CD4-positive, alpha-beta T cell treated with Interleukin-15 for 1 hour (primary cell): Measurements from ENCODE around the gene AQP9.
A peak's percentile ranks its signal among the peaks of the same experiment; 100 is the strongest.
"Not testable (repeated sequence)": the region's sequence is repeated elsewhere in the genome, so short reads cannot be mapped to it uniquely, and the experiment has no call there.

Source experiments
- DNase-seq: peaks from one replicate; pipeline ENCODE4 v3.0.0-alpha.2; 2020

Gene AQP9

DNA sequence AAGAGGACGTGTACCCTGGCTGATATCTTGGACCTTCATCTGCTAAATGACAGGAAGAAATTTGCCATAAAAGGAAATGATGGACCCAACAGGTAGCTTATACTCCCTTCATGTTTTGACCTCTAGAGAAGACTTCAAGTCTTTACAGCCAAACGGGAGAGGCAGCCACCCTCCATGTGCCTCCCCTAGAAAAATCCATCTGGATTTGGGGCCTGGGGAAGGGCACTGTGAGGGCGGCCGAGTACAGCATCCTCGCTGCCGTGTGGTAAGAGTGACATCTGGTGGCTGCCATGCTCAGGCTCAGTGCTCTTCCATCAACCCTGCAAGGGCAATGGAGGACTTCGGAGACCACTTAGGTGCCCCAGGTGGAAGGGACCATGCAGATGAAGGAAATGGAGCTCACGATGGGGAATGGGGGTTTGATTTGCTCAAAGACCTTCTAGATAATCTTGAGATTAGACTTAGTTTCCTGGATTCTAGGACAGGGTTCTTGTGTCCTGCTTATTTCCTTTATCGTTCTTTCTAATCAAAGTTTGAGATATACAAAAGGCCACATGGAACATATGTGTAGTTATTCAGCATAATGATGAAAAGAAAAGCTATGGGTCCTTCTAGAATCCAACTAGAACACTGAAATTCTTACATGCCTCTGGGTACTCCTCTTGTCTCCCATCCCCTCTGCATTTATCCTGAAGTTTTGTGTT lies 44.4 kb downstream of the AQP9 start:
- no peak for DNase-seq

DNA sequence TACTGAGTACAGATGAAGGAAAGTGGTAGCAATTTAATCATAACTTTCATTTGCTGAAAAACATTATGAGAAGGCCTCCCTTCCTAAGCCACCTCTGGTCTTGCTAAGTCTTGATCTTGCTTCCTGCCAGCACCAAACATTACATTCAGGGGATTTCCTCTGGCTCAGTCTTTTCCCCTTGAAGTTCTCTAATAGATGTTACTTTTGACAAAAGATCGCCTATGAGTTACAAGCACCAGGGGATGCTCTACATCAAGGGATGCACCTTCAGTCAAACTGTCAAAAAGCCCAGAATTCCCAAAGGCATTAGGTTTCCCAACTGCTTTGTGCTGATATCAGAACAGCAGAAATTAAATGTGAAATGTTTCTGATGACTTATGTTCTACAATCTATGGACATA lies 47.3 kb downstream of the AQP9 start:
- DNase-seq, result no peak

DNA sequence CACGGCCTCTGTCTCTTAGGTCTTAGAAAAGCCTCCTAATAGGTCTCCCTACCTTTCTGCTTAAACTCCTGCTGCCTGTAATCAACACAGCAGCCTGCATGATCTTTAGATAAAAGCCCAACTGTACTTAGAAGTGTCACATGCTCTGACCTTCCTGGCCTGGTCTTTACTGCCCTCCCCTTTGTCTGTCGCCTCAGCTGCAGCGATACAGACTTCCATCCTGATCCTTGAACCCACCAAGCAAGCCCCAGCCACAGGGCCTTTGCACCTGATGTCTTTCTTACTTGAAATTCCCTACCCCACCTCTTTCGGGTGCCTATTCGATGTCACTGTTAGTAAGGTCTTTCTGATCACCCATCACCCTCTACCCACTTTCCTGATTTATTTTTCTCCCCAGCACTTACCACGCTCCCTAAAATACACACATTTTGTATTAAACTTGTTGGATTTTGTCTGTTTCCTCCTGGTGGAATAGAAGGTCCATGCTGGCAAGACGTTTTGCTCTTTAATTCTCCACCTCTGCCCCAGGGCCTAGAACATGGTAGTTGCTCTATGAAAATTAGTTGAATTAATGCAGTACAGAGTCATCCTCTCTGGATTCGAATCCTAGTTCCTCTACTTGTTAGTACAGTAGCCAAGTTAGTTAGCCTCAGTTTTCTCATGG lies 51.1 kb downstream of the AQP9 start:
- DNase-seq, result no peak

GRCh38 chr15:58190419-58190818 lies 52.2 kb downstream of the AQP9 start:
- no peak for DNase-seq

GRCh38 chr15:58193636-58194035 lies 55.5 kb downstream of the AQP9 start:
- not testable (repeated sequence) for DNase-seq

- no peak for DNase-seq
Observed at GRCh38 chr15:58200739-58201138, 62.6 kb downstream of the AQP9 start.

- no peak for DNase-seq
Observed at GRCh38 chr15:58201516-58201915, 63.3 kb downstream of the AQP9 start.

- DNase-seq, result no peak
Observed at GRCh38 chr15:58203537-58203936, 65.4 kb downstream of the AQP9 start.

GRCh38 chr15:58206151-58206550 lies 68.0 kb downstream of the AQP9 start:
- no peak for DNase-seq

DNA sequence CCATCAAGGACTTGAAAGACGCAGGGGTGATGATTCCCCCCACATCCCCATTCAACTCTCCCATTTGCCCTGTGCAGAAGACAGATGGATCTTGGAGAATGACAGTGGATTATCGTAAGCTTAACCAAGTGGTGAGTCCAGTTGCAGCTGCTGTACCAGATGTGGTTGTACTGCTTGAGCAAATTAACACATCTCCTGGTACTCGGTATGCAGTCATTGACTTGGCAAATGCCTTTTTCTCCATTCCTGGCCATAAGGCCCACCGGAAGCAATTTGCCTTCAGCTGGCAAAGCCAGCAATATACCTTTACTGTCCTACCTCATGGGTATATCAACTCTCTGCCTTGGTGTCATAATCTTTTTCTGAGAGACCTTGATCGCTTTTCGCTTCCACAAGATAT lies 70.0 kb downstream of the AQP9 start:
- not testable (repeated sequence) for DNase-seq

- peak; percentile 63 for DNase-seq
Observed at GRCh38 chr15:58209007-58209481, 70.9 kb downstream of the AQP9 start.

DNA sequence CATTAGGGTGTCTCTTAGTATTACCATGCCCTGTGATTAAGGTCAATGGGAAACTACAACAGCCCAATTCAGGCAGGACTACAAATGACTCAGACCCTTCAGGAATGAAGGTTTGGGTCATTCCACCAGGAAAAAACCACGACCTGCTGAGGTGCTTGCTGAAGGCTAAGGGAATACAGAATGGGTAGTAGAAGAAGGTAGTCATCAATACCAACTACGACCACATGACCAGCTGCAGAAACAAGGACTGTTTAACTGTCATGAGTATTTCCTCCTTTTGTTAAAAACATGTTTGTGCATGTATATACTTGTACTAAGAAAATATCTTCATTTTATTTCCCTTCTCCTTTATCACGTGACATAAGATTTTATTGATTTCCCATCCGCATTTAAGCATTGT lies 71.8 kb downstream of the AQP9 start:
- not testable (repeated sequence) for DNase-seq

DNA sequence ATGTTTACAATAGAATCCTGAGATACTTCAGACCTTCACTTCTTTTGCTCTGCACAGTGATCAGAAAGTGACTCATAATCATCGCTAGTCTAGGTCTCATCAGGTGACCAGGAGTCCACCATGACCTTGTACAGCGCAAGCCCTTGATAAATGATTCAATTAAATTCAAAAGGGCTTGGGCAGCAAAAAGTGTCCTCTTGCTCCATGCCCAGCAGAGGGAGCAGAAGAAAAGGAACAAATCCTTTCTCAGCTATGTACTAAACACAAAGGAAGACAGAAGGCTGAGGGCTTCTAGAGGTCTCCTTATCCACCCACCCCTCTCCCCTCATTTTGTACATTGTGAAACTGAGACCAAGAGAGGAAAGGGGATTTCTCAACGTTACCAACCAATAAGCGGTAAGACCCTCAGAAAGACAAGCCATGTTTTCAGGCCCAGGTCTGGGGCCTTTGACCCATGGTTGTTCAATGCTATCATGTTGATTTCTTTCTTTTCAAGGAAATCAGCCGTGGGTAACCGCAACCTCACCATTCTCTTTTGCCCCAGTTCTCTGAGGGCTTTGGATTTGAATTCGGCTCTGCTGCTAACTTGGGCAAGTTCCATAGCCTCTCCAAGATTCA lies 74.8 kb downstream of the AQP9 start:
- DNase-seq, result no peak

DNA sequence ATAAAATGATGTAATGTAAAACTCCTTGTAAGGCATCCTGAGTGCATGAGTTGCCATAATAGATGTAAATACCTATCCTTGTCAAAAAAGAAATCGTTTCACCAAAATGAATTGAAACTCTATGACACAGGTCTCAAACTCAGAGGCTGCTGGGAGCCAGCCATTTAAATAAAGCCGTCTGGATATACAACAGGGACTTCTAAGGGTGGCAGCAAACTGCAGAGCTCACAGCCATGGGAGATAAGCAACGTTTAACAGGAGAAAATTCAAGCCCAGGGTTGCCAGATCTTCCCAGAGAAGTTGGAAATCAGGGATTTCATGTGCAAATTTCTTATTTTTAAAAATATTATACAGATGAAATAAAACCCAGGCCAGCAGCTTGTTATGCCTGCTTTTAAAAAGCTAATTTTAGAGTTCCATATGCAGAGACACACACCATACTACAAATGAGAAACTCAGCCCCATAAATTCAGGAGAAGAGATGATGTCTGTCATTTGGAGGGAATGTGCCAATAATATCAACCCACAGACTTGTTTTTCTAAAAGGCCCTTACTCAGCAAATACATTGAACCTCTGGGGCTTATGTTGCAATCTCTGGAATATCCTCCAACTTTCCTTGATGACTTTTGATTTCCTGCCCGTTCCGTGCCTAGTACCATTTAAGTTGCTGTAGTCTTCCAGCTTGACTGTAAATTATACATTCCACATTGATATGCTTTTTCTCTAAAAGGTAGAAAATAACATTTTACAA lies 75.6 kb downstream of the AQP9 start:
- no peak for DNase-seq

DNA sequence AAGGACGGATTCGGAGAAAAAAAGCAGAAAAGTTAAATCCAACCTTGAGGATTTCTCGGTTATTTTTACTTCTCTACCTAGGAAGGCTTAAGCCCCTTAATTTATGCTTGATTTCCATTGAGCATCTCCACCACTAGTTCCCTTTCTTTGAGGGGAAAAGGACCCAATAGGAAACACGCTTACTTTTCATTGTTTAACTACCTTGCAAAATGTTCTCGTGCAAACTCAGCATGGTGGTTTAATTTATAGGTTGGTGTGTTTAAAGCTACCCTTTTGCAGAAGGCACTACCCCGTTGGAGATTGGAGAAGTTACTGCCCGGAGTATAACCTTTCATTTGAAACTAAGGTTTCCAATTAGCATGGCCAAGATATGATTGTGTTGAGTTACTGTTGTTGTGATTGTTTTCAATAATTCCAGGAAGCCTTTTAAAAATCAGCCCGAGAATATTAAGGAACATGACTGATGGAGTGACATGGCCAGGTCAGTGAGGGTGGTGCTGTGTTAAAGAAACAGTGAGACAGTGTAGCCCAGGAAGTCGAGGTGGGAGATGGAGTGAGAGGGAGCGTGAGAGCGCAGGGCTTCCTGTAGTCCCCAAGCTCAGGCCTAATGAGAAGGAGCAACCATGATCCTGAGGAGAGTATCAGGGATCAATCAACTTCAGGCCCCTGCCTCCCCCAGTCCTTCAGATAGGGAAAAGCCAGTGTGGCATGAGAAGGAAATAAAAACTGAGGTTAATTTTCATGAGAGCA lies 76.6 kb downstream of the AQP9 start:
- no peak for DNase-seq

DNA sequence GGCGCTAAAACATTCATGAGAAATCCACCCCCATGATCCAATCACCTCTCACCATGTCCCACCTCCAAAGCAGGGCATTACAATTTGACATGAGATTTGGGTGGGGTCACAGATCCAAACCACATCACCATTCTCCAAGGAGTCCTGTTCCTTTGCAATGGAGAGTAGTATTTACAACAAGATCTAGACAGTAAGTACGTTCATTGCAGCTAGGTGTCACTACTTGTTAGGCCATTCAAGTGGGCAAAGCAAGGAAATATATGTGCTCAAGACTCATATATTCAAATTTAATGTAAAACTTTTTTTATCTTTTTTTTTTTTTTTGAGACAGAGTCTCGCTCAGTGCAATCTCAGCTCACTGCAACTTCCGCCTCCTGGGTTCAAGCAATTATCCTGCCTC lies 79.3 kb downstream of the AQP9 start:
- no peak for DNase-seq

DNA sequence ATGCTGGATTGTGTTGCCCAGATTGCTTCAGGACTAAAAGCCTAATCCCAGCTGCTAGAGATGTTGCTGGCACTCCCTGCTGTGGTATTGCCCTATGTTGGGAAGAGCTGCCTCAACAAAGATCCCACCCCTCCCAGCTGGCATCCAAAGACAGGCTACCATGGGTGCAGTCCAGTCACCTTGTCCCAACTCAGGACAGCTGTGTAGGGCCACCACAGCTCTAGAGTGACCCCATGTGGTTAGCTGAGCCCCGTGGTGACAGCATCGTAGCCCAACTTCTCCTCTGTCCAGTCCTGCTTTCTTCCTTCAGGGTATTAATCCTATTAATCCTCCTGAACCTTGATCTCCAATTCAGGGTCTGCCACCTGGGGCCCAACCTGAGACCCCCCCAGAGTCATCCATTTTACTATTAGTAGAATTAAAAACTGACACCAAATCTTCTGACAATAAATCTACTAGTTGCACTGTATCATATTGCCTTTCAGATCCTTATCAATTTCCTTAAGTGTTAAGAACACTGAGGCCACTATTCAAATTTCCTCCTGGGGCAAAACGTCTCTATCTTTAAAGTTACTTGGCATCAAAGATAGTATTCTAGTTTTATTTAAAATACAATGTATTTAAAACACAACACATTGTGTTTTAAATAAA lies 83.5 kb downstream of the AQP9 start:
- DNase-seq, result peak; percentile 21

DNA sequence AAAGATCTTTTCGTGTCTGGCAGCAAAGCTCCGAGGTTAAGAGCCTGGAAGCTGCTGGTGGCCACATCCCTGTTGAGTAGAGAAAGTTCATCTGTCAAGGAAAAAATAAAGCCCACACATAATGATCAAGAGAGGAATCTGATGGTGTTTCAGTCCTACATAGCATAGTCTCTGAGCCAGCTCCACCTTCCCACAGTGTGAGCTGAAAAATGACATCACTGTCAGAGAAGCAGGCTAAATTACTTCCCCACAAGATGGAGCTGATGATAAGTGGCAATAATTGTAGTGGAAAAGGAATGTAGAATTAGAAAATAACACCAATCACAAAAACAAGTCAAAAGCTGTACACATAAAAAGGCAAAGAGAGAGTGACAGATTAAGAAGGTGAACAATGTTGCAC lies 84.5 kb downstream of the AQP9 start:
- DNase-seq, result no peak

DNA sequence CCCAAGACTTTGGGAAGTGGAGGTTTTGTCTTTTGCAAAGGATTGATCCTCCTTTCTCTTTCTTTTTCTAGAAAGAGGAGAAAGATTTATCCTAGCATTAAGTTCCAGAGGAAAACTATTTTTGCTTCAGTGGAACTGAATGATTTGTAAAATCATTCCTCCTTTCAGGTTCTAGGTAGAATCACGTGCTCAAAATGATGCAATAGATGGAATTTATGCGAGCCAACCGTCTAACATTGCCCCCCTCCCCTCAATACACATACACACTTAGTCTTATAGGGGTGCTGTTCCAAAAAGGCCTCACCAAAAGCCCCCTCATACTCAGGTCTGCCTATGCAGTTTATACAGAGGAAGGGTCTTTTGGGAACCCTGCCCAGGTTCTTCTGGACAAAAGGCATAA lies 85.3 kb downstream of the AQP9 start:
- no peak for DNase-seq

GRCh38 chr15:58224068-58224467 lies 85.9 kb downstream of the AQP9 start:
- DNase-seq, result no peak

DNA sequence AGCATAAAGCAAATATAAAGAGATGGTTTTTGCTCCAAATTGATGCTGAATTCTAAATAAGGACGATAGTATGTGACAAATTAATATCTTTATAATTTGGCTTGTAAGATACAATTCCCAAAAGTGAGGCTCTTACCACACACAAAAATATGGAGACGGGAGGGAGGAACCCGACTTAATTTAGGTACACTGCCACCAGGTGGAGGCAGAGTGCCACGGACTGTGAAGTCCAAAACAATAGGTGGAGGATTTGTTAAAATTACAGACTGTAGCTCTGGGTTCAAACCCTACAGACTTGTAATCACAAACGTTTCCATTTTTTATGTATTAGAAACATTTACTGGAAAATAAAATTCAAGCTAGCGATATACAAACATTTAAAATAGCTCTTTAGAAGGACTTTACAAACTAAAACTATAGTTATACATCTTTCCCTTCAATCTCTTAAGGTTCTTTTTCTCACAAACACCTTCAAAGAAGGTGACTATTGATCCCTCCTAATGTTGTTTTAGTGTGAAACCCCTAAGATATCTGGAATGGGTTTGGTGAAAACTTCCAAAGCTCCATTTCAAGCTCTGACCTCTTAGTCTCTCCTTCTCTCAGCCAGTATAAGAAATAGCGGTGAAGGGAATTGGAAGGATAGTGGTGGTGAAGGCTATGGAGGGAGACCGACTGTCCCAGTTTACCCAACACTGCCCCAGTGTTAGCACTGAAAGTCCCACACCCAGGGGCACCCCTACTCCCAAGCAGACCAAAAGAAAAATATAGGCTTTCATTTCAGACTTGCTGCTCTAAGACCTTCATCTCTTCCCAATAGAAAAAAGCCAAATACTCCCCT lies 89.7 kb downstream of the AQP9 start:
- DNase-seq, result peak; percentile 60
